HS-5 (cell line): ENCODE measurements around the gene MACROD2.

Source experiments
- DNase-seq: peaks from one replicate; pipeline ENCODE4 v3.0.0-alpha.2; 2012; ENCODE audit warnings: low read depth

The MACROD2 gene

GRCh38 chr20:14647016-14647415 is 651.7 kb downstream of the MACROD2 start:
- no peak for DNase-seq

GRCh38 chr20:14649662-14650061 is 654.3 kb downstream of the MACROD2 start:
- no peak for DNase-seq

- DNase-seq = no peak
Measured at GRCh38 chr20:14657266-14658005, 662.1 kb downstream of the MACROD2 start.

GRCh38 chr20:14664101-14664500 is 668.8 kb downstream of the MACROD2 start:
- DNase-seq = no peak

- no peak for DNase-seq
Measured at GRCh38 chr20:14666696-14667095, 671.4 kb downstream of the MACROD2 start.

- DNase-seq = no peak
Measured at GRCh38 chr20:14667226-14667625, 671.9 kb downstream of the MACROD2 start.

- no peak for DNase-seq
Measured at GRCh38 chr20:14672066-14672465, 676.8 kb downstream of the MACROD2 start.

GRCh38 chr20:14673164-14673563 is 677.8 kb downstream of the MACROD2 start:
- DNase-seq = no peak

GRCh38 chr20:14677455-14677854 is 682.1 kb downstream of the MACROD2 start:
- no peak for DNase-seq

GRCh38 chr20:14685183-14685582 is 689.9 kb downstream of the MACROD2 start:
- no peak for DNase-seq

- DNase-seq = peak; percentile 34
Measured at GRCh38 chr20:14687313-14687712, 692.0 kb downstream of the MACROD2 start.

- DNase-seq = no peak
Measured at GRCh38 chr20:14688005-14688404, 692.7 kb downstream of the MACROD2 start.

GRCh38 chr20:14691994-14692393 is 696.7 kb downstream of the MACROD2 start:
- DNase-seq = no peak

GRCh38 chr20:14696478-14696877 is 701.2 kb downstream of the MACROD2 start:
- DNase-seq = no peak

GRCh38 chr20:14696937-14697336 is 701.6 kb downstream of the MACROD2 start:
- no peak for DNase-seq

- no peak for DNase-seq
Measured at GRCh38 chr20:14698125-14698524, 702.8 kb downstream of the MACROD2 start.

GRCh38 chr20:14698605-14699373 is 703.5 kb downstream of the MACROD2 start:
- DNase-seq = no peak

GRCh38 chr20:14700639-14700960 is 705.3 kb downstream of the MACROD2 start:
- DNase-seq = peak; percentile 61

GRCh38 chr20:14701326-14701725 is 706.0 kb downstream of the MACROD2 start:
- no peak for DNase-seq

- no peak for DNase-seq
Measured at GRCh38 chr20:14706555-14706954, 711.2 kb downstream of the MACROD2 start.

- no peak for DNase-seq
Measured at GRCh38 chr20:14707026-14707680, 711.8 kb downstream of the MACROD2 start.

- DNase-seq = no peak
Measured at GRCh38 chr20:14707865-14708596, 712.7 kb downstream of the MACROD2 start.
